ENCODE results near the gene CCL19. TPM values are rescaled to one million over a fixed set of nuclear protein-coding genes. Genes with fewer than 3 reads are reported as not detected.

Gene CCL19
- total RNA-seq, 2 experiments from 2014 or later = not detected

DNA sequence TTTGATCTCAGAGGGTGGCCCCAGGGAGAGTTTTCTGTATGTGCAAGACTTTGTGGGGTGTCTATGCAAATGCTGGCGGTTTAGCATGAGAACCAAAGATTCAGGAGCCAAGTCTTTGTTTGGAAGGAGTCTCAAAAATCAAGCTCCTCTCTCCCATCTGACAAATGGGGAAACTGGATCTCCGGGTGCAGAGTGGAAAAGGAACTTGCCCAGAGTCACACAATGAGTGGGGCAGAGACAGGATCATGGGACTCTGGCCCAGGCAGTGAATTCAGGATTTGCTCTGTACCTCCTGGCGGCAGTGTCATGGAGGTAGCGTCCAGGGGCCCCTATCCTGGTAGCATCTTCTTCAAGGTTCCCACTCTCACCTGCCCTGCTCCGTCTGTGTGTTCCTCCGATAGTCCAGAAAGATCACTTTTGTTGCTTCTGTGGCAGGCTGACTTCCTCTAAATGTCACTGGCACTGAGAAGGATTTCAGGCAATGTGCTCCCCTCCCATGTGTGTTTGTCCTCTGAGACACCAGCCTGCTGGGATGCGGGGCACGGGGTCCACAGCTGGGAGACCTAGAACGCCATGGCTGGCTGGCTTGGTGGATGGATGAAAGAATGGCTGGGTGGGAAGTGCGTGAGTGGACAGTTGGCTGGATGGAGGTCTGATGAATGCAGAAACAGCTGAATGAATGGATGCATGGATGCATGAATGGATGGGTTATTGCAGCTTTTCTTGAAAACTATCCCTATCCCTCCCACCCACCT is 3.6 kb downstream of the CCL19 start:
- Mint-ChIP-seq H3K27me3 (no peaks in the 10 kb centered on the region), H3K9me3 (no peaks in the 10 kb centered on the region), H3K4me3 (no peak overlapping the region), H3K36me3 (no peaks in the 10 kb centered on the region), H3K4me1 (no peaks in the 10 kb centered on the region), H3K27ac (no peak overlapping the region)
- no peak for DNase-seq
- no peak for ATAC-seq (ENCODE audit: low read depth)
- POLR2A ChIA-PET = no interaction called here

DNA sequence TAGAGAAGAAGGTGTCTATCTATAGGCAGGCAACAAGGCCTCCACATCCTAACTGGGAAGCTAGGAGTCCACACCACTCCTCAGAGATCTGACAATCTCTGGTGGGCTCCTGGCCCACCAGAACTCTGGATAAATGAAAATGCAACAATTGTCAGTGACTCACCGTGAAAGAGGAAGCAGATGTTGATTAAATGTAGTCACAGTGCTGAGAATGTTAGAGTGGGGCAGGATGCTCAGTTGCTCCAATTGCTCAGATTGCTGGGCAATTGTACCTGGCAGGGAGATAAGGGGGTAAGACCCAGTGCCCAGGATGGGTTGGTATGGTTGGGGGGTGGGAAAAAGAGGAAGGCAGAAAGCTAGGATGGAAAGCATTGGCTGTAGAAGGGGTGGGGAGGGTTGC is 4.3 kb downstream of the CCL19 start:
- ATAC-seq (ENCODE audit: low read depth) = no peak
- Mint-ChIP-seq H3K27me3 (no peaks in the 10 kb centered on the region), H3K4me3 (no peak overlapping the region), H3K4me1 (no peaks in the 10 kb centered on the region), H3K36me3 (no peaks in the 10 kb centered on the region), H3K27ac (no peak overlapping the region), H3K9me3 (no peaks in the 10 kb centered on the region)
- DNase-seq = no peak
- POLR2A ChIA-PET = no interaction called here

DNA sequence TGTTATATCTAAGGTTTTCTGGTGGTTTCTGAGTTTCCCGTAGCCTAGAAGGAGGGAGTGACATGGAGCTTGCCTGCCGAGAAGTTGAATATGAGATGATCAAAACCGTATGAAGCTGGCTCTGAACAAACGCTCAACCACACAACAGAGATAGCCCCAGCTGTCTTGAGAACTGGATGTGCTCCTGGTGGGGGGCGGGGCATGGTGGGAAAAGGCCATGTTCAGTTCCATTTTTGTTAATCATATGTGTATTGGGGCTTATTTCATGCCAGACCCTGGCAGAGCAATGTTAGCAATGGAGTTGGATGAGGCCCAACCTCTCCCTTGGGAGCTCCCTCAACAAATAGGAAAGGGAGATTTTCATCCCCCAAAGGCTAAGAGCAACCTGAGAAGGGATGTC is 4.8 kb downstream of the CCL19 start:
- ATAC-seq (ENCODE audit: low read depth) (no peak), DNase-seq (no peak)
- Mint-ChIP-seq H3K27ac (no peak overlapping the region), H3K4me3 (no peak overlapping the region), H3K9me3 (no peaks in the 10 kb centered on the region), H3K36me3 (peaks cover 1% of the 10 kb centered on the region), H3K4me1 (no peaks in the 10 kb centered on the region), H3K27me3 (no peaks in the 10 kb centered on the region)
- POLR2A ChIA-PET = no interaction called here

DNA sequence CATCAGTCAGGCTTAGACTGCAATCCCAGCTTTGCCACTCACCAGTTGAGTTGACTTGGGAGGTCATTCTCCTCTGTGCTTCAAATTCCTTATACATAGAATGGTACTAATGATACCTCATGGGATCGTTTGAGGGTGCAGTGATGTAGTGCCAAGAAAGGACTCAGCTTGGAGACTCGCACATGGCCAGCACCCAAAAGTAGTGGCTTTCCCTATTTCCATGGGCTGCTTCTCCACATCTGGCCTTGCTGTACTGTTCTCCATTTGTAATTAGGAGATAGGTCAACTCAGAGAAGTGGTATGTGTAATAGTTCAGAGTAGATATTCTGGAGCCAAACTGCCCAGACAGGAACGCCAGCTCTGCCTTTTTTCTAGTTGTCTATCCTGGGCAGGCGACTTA is 5.5 kb downstream of the CCL19 start:
- Mint-ChIP-seq H3K4me1 (no peaks in the 10 kb centered on the region), H3K27me3 (no peaks in the 10 kb centered on the region), H3K4me3 (no peak overlapping the region), H3K36me3 (peaks cover 1% of the 10 kb centered on the region), H3K27ac (no peak overlapping the region), H3K9me3 (no peaks in the 10 kb centered on the region)
- ATAC-seq (ENCODE audit: low read depth) (no peak), DNase-seq (no peak)
- POLR2A ChIA-PET = no interaction called here

DNA sequence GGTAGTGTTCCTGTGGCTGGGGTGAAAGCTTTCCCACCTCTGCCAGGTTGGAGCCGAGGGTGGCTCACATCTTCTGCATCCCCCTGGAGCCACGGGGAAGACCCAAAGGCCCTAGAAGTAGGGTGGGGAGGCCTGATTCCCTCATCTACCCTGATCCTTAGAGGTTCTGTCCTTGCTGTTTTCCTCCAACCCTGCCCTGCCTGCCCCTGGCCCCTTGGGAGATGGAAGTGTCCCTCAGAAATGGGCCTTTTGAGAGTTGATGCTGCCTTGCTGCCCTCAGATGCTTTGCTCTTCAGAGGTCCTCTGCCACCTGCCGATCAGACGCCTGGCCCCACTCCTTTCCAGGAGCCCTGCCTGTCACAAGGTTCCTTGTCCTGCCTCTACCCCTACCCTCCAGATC is 6.3 kb downstream of the CCL19 start:
- no peaks in the 10 kb centered on the region for H3K4me1 Mint-ChIP-seq
- H3K36me3 Mint-ChIP-seq = peaks cover 1% of the 10 kb centered on the region
- H3K27ac Mint-ChIP-seq = no peak overlapping the region
- POLR2A ChIA-PET = no interaction called here
- no peaks in the 10 kb centered on the region for H3K9me3 Mint-ChIP-seq
- ATAC-seq (ENCODE audit: low read depth) = no peak
- no peak overlapping the region for H3K4me3 Mint-ChIP-seq
- H3K27me3 Mint-ChIP-seq = no peaks in the 10 kb centered on the region
- no peak for DNase-seq

DNA sequence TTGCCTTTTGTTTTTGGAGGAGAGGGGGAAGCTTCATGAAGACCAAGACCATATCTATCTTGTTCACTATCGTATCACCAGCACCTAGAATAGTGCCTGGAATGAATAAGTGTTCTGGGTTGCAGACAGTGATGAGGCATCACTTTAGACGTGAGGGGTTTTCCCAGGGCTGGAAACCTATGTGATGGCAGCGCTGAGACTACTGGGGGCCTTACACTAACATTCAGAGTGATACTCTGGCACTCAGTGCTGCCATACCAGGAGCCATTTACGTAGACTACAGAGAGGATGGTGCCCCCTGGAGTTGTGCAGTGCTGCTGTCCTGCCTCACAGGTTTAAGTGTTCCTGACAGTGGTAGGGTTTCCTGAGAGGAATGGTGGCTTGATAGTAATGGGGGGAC is 6.9 kb downstream of the CCL19 start:
- no peaks in the 10 kb centered on the region for H3K4me1 Mint-ChIP-seq
- H3K9me3 Mint-ChIP-seq = no peaks in the 10 kb centered on the region
- H3K27me3 Mint-ChIP-seq = no peaks in the 10 kb centered on the region
- ATAC-seq (ENCODE audit: low read depth) = no peak
- POLR2A ChIA-PET = no interaction called here
- H3K4me3 Mint-ChIP-seq = no peak overlapping the region
- DNase-seq = no peak
- peaks cover 1% of the 10 kb centered on the region for H3K36me3 Mint-ChIP-seq
- no peak overlapping the region for H3K27ac Mint-ChIP-seq

DNA sequence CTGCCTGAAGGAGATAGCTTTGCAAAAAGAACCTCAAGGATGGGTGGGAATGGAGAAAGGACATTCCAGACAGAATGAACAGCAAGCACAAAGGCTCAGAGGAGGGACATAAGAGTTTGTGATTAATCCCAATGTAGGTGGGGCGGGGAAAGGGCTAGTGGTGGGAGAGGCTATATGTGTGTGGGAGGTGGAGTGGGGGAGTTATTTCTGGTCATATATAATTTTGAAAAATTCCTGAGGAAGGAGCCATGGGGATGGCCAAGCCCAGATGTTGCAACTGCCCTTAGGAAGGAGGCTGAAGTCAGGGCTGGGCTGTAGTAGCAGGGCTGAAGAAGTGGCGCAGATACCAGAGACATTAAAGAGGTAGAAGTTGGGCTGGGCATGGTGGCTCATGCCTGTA is 15.2 kb downstream of the CCL19 start:
- Mint-ChIP-seq H3K36me3 (no peaks in the 10 kb centered on the region), H3K27me3 (peaks cover 2% of the 10 kb centered on the region), H3K4me1 (peaks cover 4% of the 10 kb centered on the region), H3K27ac (no peak overlapping the region), H3K9me3 (no peaks in the 10 kb centered on the region), H3K4me3 (no peak overlapping the region)
- POLR2A ChIA-PET = interaction anchor here (0.9 kb wide), 1 partner anchor 11 kb away, joined by 3 read pairs; no protein-coding TSS in a partner anchor
- DNase-seq (no peak), ATAC-seq (ENCODE audit: low read depth) (no peak)

DNA sequence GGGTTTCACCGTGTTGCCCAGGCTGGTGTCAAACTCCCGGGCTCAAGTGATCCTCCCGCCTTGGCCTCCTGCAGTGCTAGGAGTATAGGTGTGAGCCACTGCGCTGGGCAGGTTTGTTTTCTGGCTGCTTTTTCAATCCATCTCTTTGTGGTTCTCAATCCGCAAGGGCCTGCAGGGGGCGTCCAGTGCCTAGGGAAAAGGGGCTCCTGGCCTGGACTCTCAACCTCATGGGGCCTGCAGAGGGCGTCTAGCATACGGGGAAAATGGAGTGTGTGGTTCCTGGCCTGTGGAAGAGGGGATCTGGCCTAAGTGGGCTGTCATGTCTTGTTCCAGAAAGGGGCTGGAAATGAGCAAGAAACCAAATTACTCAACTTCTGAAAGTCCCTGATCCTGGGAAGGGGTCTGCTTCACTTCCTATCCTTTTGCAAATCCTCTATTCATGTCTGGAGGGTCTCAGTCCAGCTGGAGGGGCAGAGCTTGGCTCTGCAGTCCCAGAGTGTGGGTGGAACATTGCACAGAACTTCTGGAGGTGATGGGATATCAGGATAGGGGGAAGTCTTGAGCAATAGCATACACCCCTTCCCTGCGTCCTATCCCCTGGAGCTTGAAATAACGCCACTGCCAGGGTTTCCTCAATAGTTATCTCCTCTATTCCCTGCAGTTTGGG is 15.9 kb downstream of the CCL19 start:
- H3K9me3 Mint-ChIP-seq = no peaks in the 10 kb centered on the region
- no peak overlapping the region for H3K27ac Mint-ChIP-seq
- H3K4me1 Mint-ChIP-seq = peaks cover 4% of the 10 kb centered on the region
- H3K36me3 Mint-ChIP-seq = peaks cover 2% of the 10 kb centered on the region
- DNase-seq = peak; percentile 62
- ATAC-seq (ENCODE audit: low read depth) = peak; percentile 75
- POLR2A ChIA-PET = interaction anchor here (0.9 kb wide), 1 partner anchor 10 kb away, joined by 3 read pairs; no protein-coding TSS in a partner anchor
- H3K27me3 Mint-ChIP-seq = peaks cover 2% of the 10 kb centered on the region
- H3K4me3 Mint-ChIP-seq = no peak overlapping the region

DNA sequence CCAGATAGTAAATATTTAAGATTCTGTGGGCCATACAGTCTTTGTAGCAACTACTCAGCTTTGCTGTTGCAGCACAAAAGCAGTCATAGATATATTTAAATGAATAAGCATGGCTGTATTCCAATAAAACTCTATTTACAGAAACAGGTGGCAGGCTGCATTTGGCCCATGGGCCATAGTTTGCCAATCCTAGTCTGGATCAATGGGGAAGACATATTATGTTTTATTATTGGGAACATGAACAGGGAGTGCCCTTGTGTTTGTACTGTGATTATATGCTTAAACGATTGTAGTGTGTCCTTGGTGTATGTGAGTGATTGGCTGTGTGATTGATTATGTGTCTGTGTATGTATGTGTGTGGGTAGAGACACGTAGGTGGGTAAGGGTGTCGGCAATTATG is 16.6 kb downstream of the CCL19 start:
- Mint-ChIP-seq H3K36me3 (peaks cover 7% of the 10 kb centered on the region), H3K27me3 (peaks cover 2% of the 10 kb centered on the region), H3K4me3 (no peak overlapping the region), H3K4me1 (peaks cover 4% of the 10 kb centered on the region), H3K27ac (no peak overlapping the region), H3K9me3 (peaks cover 2% of the 10 kb centered on the region)
- POLR2A ChIA-PET = no interaction called here
- DNase-seq = no peak
- no peak for ATAC-seq (ENCODE audit: low read depth)

DNA sequence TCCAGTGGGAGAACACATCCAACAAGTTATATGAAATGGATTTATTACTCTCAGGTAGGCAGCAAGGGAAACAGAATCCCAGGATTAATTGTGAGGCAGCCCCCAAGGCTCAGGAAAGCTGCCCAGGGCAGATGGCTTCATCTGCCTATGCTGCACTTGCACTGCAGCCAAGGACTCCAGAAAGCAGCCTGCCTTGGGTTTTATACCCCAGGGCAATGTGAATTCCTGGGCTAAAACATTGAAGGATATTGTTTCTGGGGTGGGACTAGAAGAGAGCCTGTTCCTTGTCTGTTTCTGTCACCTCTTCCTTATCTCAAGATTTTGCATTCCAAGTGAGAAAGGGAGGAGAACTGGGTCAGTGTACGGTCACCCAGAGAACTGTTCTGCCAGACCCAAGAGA is 19.8 kb downstream of the CCL19 start:
- H3K27ac Mint-ChIP-seq = no peak overlapping the region
- peaks cover 2% of the 10 kb centered on the region for H3K27me3 Mint-ChIP-seq
- peaks cover 7% of the 10 kb centered on the region for H3K4me1 Mint-ChIP-seq
- DNase-seq (no peak), ATAC-seq (ENCODE audit: low read depth) (no peak)
- H3K4me3 Mint-ChIP-seq = no peak overlapping the region
- POLR2A ChIA-PET = no interaction called here
- peaks cover 6% of the 10 kb centered on the region for H3K9me3 Mint-ChIP-seq
- H3K36me3 Mint-ChIP-seq = peaks cover 25% of the 10 kb centered on the region

DNA sequence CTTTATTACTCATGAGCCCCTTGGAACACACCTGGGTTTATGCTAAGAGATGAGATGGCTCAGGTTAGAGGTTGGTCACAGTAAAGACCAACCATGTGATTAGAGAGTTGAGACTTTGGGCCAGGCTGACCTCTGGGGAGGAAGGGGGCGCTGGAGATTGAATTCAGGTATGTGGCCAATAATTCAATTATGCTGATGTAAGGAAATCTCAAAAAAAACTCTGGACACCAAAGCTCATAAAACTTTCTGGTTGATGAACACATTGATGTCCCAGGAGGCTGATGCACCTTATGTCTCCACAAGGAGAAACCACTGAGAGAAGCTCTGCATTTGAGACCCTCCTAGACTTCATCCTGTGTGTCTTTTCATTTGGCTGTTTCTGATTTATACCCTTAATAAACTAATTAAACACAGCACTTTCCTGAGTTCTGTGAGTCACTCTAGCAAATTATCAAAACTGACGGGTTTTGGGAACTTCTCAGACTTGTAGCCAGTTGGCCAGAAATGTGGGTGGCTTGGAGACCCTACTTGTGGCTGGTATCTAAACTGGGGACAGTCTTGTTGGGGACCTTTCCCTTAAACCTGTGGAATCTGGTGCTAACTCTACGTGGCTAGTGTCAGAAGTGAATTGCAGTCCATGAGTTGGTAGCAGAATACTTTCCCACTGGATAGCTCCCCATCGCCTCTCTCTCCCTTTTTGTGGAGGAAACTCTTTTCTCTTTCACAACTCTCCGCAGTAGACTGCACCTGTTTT is 21.1 kb downstream of the CCL19 start:
- Mint-ChIP-seq H3K27me3 (no peaks in the 10 kb centered on the region), H3K4me3 (no peak overlapping the region), H3K27ac (no peak overlapping the region), H3K36me3 (peaks cover 25% of the 10 kb centered on the region), H3K4me1 (peaks cover 8% of the 10 kb centered on the region), H3K9me3 (peaks cover 6% of the 10 kb centered on the region)
- POLR2A ChIA-PET = no interaction called here
- DNase-seq = no peak
- ATAC-seq (ENCODE audit: low read depth) = no peak

DNA sequence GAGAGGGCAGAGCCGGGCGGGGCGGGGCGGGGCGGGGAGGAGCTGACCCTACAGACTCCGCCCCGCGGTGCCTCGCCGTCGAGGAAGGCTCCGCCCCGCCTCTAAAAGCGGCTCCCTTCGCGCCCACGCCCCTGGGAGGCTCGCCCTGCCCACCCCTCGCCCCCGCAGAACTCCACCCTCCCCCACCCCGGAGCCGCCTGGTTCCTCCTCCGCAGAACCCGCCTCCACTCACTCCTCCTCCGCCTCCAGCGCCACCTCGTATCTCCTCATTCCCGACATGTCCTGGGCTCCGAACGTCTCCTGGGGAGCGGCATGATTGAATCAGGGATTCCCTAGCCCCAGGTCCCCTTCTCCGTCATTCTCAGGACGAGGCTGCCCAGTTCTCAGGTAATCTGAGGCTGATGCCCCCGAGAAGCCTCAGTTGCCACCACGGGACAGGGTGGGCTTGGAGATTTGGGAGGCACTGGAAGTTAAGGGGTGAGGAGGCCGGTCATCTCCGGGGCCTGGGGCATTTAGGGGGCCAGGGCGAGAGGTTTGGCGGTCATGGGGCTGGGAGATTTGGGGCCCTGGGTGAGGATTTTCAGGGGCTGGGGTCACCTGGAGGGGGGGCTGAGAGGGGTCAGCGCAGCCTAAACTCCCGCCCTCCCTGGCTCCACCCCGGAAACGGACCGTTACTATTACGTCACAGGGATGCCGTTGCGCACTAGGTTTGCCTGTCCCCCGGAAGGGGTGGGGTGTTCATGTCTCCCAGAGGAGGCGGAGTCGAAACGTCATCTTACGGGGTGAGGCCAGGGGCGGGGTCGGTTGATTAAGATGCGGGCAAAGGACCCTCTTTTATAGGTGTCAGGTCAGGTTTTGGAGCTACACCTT is 25.5 kb downstream of the CCL19 start:
- peaks cover 30% of the 10 kb centered on the region for H3K36me3 Mint-ChIP-seq
- no peaks in the 10 kb centered on the region for H3K27me3 Mint-ChIP-seq
- peak overlapping the region; percentile 91 for H3K4me3 Mint-ChIP-seq
- POLR2A ChIA-PET = interaction anchor here (0.9 to 3.3 kb wide), 7 partner anchors 10 to 32 kb away, joined by 3 to 47 read pairs (median 4); partner anchors contain the start of genes GALT, IL11RA and SIGMAR1
- ATAC-seq (ENCODE audit: low read depth) (peak; percentile 73), DNase-seq (peak; percentile 85)
- peaks cover 6% of the 10 kb centered on the region for H3K9me3 Mint-ChIP-seq
- peaks cover 32% of the 10 kb centered on the region for H3K4me1 Mint-ChIP-seq
- H3K27ac Mint-ChIP-seq = peak overlapping the region; percentile 91

DNA sequence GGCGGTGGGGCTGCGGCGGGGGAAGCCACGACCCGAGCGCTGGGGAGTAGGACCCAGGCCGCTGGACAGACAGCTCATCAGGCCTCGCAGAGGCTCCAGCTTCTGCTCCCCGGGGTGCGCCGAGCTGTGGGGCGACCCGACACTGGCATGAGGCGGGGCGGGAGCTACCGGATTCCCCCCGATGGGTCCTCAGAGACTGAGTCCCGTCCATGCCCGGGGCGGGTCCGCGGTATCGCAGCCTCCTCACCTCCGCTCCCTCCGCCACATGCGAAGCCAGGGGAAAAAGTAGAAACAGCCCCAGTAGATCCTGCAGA is 26.1 kb downstream of the CCL19 start:
- Mint-ChIP-seq H3K4me3 (peak overlapping the region; percentile 91), H3K4me1 (peaks cover 32% of the 10 kb centered on the region), H3K27ac (peak overlapping the region; percentile 91), H3K27me3 (no peaks in the 10 kb centered on the region), H3K36me3 (peaks cover 31% of the 10 kb centered on the region), H3K9me3 (peaks cover 6% of the 10 kb centered on the region)
- ATAC-seq (ENCODE audit: low read depth) (no peak), DNase-seq (no peak)
- POLR2A ChIA-PET = interaction anchor here (0.6 to 3.3 kb wide), 8 partner anchors 11 to 45 kb away, joined by 3 to 47 read pairs (median 4); partner anchors contain the start of genes DCTN3, GALT, IL11RA and SIGMAR1
